Right lobe of liver (tissue), 4 donors: ENCODE measurements around the gene SLC4A9.

ENCODE experiments used
- POLR2A ChIP-seq: fragments of 450-650 bp; IDR thresholded peaks from one replicate; pipeline ENCODE4 v1.6.1; 2017; ENCODE audit warnings: antibody characterized with exemption, mild to moderate bottlenecking
- TF ChIP-seq, protein P1 (sequence below), 4 donors: fragments of 200-600 bp in 3 of 4; fragments of 450-650 bp in 1 of 4; IDR thresholded peaks; one replicate each; pipeline versions ENCODE4 v1.5.1 to v1.8.0; 2016 to 2022; ENCODE audit warnings: antibody characterized with exemption in 4 of 4, mild to moderate bottlenecking in 2 of 4
- donor health status: DM: no; HTN: no; CAD: no.
- donor health status: DM: no; HTN: no; CAD: no.
- donor health status: DM: no; HTN: yes; CAD: no.

DNA sequence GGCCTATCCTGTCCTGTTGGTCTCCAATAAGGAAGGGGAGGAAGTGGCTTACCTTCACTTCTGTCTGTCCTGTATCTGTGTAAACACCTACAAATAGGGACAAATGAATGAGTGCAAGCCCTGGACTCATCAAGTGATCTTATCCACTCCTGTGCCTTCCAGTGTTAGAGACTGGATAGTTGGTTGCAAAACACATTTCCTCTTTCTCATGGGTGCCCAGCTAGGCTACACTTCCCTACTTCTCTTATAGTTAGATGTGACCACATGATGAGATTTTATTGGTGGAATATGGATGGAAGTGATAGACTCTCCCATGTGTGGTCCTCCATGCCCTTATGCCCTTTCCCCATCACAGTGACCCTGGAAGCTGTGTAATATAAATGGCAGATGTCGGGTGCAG, 40.2 kb upstream of the SLC4A9 start:
- TF ChIP-seq, protein P1, sequence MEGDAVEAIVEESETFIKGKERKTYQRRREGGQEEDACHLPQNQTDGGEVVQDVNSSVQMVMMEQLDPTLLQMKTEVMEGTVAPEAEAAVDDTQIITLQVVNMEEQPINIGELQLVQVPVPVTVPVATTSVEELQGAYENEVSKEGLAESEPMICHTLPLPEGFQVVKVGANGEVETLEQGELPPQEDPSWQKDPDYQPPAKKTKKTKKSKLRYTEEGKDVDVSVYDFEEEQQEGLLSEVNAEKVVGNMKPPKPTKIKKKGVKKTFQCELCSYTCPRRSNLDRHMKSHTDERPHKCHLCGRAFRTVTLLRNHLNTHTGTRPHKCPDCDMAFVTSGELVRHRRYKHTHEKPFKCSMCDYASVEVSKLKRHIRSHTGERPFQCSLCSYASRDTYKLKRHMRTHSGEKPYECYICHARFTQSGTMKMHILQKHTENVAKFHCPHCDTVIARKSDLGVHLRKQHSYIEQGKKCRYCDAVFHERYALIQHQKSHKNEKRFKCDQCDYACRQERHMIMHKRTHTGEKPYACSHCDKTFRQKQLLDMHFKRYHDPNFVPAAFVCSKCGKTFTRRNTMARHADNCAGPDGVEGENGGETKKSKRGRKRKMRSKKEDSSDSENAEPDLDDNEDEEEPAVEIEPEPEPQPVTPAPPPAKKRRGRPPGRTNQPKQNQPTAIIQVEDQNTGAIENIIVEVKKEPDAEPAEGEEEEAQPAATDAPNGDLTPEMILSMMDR (IDR thresholded peaks at IDR 0.05) = no peak
- TF ChIP-seq POLR2A = no peak
